Vagina (tissue), 2 donors: ENCODE results near the gene DTD2.

Experiments used
- POLR2A ChIP-seq, 2 donors: fragments of 450-650 bp; IDR thresholded peaks; one replicate each; pipeline ENCODE4 v1.6.1; 2017; ENCODE audit warnings: antibody characterized with exemption in 2 of 2, mild to moderate bottlenecking in 2 of 2, moderate library complexity in 2 of 2
- TF ChIP-seq, protein P1 (sequence below), 3 experiments: fragments of 450-650 bp in 2 of 3; fragments of 200-600 bp in 1 of 3; sonication (generic) in 1 of 3; IDR thresholded peaks; one replicate each; pipeline ENCODE4 v1.5.1; 2017 to 2019; ENCODE audit warnings: antibody characterized with exemption in 3 of 3, mild to moderate bottlenecking in 2 of 3, moderate library complexity in 2 of 3

GRCh38 chr14:31403707-31404106, 53.6 kb downstream of the DTD2 start:
- TF ChIP-seq, protein P1, sequence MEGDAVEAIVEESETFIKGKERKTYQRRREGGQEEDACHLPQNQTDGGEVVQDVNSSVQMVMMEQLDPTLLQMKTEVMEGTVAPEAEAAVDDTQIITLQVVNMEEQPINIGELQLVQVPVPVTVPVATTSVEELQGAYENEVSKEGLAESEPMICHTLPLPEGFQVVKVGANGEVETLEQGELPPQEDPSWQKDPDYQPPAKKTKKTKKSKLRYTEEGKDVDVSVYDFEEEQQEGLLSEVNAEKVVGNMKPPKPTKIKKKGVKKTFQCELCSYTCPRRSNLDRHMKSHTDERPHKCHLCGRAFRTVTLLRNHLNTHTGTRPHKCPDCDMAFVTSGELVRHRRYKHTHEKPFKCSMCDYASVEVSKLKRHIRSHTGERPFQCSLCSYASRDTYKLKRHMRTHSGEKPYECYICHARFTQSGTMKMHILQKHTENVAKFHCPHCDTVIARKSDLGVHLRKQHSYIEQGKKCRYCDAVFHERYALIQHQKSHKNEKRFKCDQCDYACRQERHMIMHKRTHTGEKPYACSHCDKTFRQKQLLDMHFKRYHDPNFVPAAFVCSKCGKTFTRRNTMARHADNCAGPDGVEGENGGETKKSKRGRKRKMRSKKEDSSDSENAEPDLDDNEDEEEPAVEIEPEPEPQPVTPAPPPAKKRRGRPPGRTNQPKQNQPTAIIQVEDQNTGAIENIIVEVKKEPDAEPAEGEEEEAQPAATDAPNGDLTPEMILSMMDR (IDR thresholded peaks at IDR 0.05) = no peak
- no peak for TF ChIP-seq POLR2A (IDR thresholded peaks at IDR 0.05)
